T47D (cell line): ENCODE data around the gene CSKMT.
"Not testable (repeated sequence)": the region's sequence is repeated elsewhere in the genome, so short reads cannot be mapped to it uniquely, and the experiment has no call there.

Experiments
- DNase-seq, 2 experiments: peaks; one replicate each; pipeline versions ENCODE4 v3.0.0 to v3.0.0-alpha.2; 2011 to 2012; ENCODE audit warnings: low read depth in 1 of 2, low spot score in 1 of 2
- JUND ChIP-seq: IDR thresholded peaks from 2 replicates; pipeline ENCODE4 v1.6.1; 2012; ENCODE audit warnings: low read depth
- in situ Hi-C: cut with HindIII; loops from 2 replicates; pipeline ENCODE4 v1.10.0; 2016; ENCODE audit warnings: low sequenced_read_pairs, low pct_unique_long_range_greater_than_20kb

Gene CSKMT

DNA sequence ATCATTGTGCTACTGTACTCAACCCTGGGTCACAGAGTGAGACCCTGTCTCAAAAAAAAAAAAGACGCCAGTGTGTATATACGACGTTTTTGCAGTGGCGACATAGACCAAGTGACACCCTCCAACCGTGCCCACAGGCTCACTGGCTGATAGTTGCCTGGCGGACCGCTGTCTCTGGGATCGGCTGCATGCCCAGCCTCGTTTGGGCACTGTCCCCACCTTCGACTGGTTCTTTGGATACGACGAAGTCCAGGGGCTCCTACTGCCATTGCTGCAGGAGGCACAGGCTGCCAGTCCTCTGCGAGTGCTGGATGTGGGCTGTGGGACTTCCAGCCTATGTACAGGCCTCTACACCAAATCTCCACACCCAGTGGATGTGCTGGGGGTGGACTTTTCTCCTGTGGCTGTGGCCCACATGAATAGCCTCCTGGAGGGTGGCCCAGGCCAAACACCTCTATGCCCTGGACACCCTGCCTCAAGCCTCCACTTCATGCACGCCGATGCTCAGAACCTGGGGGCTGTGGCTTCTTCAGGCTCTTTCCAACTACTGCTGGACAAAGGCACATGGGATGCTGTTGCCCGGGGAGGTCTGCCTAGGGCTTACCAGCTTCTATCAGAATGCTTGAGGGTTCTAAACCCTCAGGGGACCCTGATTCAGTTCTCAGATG, 1.3 kb downstream of the CSKMT start:
- peak in 1 of 2 experiments; percentile 33 for DNase-seq
- in situ Hi-C loops = no loop called here
- TF ChIP-seq JUND = no peak

- in situ Hi-C loops = no loop called here
- TF ChIP-seq JUND = no peak
- DNase-seq = peak in 1 of 2 experiments; percentile 19
These were observed 2.3 kb downstream of the CSKMT start for GRCh38 chr11:62667460-62667859.

DNA sequence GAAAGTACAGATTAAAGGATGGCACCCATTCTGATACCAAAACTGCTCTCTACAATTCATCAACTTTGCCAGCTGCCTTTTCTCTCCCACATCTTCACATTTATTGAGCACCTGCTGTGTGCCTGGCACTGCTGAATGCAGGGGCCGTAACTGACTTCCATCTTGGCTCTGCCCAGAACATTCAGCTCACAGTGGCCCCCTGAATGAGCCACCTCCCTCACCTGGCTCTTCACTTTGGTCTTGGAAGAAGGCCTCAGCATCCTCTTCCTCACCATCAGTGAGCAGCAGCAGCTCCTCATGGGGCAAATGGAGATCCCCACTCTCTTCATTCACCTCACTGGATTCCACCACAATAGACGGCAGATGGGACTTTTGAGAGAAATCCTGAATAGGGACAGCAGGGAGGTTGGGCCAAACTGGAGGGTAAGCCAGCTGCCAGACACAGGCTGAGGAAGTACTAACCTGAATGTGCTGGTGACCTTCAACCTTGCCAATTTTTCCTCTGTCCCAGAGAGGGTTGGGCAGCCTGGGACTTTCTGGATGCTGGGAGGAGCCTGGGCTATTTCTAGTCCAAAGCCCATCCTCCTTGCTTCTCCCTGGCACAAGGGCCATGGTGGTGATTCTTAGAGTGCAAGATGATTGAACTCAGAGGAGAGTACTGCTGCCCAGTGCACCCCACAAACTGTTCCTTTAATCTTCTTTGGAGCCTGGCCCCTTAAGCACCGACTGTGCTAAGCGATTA, 4.5 kb downstream of the CSKMT start:
- no peak for TF ChIP-seq JUND
- peak in 1 of 2 experiments; percentile 51 for DNase-seq
- in situ Hi-C loops = no loop called here

DNA sequence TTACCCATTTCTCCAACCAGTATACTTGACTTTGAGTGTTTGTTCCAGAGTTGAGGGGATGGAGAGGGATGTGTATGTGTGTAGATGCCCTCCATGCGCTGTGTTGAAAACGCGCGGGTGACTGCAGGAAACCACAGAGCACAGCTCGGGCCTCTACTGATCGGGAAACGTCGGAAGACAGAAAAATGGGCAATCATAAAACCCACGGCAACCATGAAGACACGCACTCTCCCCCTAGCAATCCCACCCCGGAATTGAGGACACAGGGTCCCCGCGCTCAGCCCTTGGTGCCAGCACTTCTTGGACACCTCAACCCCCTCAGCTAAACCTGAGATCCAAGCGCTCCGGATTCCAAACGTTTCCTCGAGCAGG, 6.1 kb downstream of the CSKMT start:
- TF ChIP-seq JUND = no peak
- DNase-seq = no peak
- in situ Hi-C loops = no loop called here

DNA sequence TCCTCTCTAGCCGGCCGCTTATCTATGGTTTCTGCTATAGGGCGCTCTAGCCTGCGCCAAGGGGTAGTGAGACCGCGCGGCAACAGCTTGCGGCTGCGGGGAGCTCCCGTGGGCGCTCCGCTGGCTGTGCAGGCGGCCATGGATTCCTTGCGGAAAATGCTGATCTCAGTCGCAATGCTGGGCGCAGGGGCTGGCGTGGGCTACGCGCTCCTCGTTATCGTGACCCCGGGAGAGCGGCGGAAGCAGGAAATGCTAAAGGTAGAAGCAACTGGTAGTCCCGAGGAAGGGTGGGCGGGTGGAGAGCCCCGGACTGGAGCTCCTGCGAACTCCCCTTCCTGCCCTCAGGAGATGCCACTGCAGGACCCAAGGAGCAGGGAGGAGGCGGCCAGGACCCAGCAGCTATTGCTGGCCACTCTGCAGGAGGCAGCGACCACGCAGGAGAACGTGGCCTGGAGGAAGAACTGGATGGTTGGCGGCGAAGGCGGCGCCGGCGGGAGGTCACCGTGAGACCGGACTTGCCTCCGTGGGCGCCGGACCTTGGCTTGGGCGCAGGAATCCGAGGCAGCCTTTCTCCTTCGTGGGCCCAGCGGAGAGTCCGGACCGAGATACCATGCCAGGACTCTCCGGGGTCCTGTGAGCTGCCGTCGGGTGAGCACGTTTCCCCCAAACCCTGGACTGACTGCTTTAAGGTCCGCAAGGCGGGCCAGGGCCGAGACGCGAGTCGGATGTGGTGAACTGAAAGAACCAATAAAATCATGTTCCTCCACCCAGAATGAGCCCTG, 6.7 kb downstream of the CSKMT start, which contains the start of the genes LBHD1 and UQCC3:
Gene LBHD1, minus strand, starts transcription at position 660 of the 782 bp plus-strand sequence. CDS start 2,236 bp downstream, outside the sequence.
Gene UQCC3, plus strand, starts transcription at position 66 of the 782 bp plus-strand sequence. Its CDS starts 73 bp downstream, at position 139.
- TF ChIP-seq JUND = no peak
- in situ Hi-C loops = no loop called here
- DNase-seq = peak; percentile 81 to 95

DNA sequence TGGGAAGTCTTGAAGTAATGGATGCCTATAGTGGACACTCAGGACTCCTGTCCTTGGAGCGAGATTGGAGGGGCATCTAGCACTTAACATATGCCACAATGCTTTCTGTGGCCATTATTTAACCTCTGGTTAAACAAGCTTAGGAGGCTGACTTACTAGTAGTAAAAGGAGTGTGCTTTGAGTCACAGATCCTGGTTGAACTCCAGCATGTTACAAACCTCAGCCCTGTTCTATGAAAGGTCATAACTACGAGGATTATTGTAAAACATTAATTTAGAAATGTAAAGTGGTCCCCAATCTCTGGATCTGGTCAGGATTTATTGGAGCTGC, 8.0 kb downstream of the CSKMT start:
- in situ Hi-C loops = no loop called here
- DNase-seq = no peak
- no peak for TF ChIP-seq JUND

DNA sequence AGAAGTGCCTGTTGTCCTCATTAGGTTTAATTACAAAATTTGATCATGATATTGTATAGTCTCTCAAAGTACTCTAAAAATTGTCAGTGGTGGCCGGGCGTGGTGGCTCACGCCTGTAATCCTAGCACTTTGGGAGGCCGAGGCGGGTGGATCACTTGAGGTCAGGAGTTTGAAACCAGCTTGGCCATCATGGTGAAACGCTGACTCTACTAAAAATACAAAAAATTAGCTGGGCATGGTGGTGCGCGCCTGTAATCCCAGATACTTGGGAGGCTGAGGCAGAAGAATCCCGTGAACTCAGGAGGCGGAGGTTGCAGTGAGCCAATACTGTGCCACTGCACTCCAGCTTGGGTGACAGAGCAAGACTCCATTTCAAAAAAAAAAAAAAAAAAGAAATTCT, 10.3 kb downstream of the CSKMT start:
- DNase-seq, in situ Hi-C loops: not testable (repeated sequence)

DNA sequence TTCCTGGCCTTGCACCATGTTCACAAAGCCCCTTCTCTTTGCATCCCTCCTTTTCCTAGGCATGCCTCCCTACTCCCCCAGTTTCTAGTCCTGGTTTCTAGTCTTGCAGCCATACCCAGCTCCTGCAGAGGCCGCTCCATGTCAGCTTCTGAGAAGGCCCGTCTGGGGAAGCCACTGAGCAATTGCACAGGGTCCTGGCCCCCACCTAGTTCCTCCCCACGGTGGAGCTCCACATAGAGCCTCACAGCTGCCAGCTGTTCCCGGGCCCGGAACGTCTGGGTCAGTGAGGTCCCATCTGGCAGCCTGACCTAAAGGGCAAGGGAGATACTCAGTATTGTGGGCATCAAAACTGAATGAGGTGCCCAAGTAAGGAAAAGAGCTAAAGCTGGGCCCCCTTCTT, 11.6 kb downstream of the CSKMT start:
- no peak for DNase-seq
- TF ChIP-seq JUND = no peak
- in situ Hi-C loops = no loop called here

DNA sequence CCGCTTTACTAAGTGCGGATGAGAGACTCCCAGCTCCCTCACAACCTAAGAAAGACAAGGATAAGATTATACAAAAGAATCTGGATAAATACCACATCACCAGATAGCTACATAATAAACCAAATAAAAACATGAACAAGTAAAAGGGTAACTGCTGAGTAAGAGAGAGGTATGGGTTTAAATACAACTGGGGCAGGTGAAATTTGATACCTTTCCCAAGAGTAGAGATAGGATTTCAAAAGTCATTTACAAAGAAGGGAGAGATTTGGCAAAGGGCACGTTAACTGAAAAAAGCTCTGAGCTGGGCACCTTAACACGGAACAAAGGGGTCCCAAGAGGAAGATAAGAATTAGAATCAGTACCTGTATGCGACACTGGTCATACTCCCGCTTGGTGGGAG, 12.0 kb downstream of the CSKMT start:
- in situ Hi-C loops = no loop called here
- no peak for TF ChIP-seq JUND
- no peak for DNase-seq

GRCh38 chr11:62677714-62678113, 12.6 kb downstream of the CSKMT start:
- no peak for DNase-seq
- in situ Hi-C loops = no loop called here
- TF ChIP-seq JUND = no peak

- DNase-seq = no peak
- no peak for TF ChIP-seq JUND
- in situ Hi-C loops = no loop called here
These were observed 13.3 kb downstream of the CSKMT start for GRCh38 chr11:62678433-62678769.

DNA sequence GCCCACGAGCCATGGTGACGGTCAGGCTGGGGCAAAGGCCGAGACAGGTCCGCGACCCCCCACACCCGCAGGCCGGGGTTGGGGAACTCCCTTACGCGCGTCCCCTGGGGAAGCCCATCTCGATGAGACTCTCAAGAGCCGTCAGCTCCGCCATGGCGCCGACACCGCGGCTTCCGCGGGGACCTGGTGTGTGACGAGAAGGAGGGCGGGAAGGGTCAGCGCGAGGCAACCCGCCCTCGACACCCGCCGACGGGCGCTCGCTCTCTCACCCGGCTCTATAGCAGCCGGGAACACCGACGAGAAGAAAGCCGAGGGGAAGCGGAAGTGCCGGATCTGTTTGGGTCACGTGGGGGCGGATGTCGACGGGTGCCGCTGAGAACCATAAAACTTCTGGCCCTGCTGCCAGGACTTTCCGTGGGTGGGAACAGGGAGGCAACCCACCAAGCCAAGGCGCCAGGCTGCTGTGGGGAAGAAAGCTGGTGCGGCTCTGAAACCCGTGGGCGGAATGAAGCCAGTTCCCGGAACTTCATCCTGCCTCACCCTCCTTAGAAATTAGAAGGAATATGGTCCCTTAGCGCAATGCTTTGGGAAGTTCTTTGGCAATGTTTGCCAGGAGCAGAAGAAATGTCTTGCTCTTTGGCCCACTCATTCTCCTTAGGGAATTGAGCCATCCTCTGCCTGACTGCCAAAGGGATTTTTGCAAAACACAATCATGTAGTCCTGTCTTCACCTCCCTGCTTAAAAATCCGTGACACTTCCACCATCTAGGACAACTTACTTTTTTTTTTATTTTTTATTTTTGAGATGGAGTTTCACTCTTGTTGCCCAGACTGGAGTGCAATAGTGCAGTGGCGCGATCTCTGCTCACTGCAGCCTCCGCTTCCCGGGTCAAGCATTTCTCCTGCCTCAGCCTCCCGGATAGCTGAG, 13.9 kb downstream of the CSKMT start, which contains the start of gene UBXN1:
Gene UBXN1, minus strand, starts transcription at position 304 of the 927 bp plus-strand sequence. Its CDS starts 150 bp downstream, at position 154.
- in situ Hi-C loops = no loop called here
- DNase-seq = peak; percentile 89 to 92
- no peak for TF ChIP-seq JUND
